GM19193 (cell line): ENCODE measurements around the gene IDUA.

Source experiments
- POLR2A ChIP-seq: IDR thresholded peaks from 4 replicates; pipeline ENCODE4 v1.6.1; 2011; ENCODE audit not compliant: insufficient read depth, insufficient read length; ENCODE audit errors: extremely low read depth

The IDUA gene

DNA sequence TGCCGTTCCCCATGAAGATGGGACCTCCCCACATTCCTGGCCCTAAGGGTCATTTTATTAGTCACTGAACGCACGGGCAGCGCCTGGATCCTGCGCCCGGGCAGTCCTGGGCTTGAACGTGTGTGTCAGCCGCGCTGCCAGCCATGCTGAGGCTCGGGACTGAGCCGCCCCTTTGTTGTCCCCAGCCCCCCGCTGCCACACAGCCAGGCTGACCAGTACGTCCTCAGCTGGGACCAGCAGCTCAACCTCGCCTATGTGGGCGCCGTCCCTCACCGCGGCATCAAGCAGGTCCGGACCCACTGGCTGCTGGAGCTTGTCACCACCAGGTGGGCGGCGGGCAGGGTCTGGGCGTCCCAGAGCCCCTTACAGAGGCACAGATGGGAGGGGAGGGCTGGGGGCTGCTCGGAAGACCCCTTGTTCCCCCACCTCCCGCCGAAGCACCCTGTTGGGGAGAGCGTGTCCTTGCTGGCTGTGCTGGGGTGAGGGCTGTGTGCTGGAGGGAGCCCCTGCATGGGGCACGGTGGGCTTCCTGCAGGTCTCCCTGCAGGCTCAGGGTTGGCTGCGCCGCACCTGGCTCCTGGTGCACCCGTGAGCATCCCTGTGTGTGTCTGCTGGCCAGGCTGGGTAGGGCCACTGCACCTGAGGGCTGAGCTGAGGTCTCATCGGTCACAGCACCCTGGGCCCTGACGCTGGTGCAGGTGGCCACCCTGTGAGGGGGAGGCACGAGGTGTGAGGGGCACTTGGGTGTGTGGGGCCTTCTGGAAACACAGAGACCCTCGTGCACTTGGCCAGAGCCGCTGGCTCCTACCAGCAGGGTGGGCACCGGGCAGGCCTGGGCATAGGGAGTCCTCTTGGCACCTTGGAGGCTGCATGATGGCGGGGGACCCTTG, 1.0 kb downstream of the IDUA start:
- no peak for TF ChIP-seq POLR2A

DNA sequence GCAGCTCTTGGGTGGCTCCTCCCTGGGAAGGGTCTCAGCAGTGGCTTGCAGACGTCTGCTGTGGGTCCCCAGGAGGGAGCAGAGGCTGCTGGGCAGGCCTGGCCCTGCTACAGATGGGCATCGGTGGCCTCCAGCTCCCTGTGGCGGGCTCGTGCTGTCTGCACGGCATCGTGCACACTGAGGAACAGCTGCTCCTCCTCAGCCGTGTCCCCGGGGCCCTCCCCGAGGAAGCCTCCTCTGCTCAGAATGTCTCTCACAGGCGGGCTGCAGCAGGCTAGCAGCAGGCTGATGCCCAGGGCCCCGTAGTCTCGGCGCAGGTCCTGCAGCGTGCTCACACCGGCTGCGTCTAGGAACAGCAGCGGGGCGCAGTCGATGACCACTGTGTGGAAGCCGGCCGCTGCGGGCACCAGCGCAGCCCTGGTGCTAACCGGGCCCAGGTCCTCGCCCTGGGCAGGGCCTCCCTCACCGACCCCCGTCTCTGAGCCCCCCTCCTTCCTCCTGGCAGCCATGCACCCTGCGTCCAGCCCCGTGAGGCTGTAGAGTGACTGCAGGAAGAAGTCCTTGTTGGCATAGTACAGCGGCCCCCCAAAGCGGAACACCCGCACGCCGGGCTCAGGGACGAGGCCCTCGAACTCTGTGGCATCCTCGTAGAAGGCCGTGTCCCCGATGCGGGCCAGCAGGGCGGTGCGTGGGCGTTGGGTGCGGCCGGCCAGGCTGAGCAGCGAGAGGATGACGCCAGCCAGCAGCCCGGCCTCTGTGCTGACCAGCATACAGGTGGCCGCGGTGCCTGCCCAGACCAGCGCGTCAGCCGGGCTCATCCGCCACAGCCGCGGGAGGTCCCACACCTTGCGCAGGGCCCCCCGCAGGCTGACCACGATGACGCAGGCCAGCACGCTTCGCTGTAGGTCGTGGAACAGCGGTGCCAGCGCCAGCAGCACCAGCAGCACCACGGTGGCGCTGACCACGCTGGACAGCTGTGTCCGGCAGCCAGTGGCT, 2.2 kb downstream of the IDUA start:
- no peak for TF ChIP-seq POLR2A

GRCh38 chr4:989722-990471, 3.1 kb downstream of the IDUA start:
- no peak for TF ChIP-seq POLR2A

DNA sequence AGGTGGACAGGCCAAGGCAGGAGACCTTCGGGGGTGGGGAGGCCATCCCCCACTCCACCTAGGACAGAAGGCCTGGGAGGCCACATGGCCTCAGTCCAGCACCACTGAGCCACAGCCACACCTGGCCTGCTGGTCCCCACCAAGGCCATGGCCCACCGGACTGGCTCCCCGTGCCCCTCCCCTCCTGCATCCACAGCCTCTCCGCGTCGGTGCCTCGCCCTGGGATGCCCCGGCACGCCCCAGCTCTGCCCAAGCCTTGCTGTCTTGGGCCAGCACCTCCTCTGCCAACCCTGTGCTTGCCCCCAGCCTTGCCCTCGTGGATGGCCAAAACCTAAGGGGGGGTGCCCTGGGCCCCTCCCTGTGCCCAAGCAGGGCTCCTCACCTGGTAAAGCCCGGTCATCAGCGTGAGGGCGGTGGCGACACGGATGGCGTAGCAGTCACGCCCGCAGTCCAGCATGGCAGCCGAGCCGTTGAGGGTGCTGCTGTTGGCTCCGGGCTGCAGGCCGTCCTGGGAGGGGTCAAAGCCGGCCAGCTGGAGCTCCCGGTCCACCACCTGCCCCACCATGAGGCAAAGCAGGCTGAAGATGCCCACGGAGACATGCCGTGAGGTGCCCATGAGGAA, 4.0 kb downstream of the IDUA start:
- no peak for TF ChIP-seq POLR2A

DNA sequence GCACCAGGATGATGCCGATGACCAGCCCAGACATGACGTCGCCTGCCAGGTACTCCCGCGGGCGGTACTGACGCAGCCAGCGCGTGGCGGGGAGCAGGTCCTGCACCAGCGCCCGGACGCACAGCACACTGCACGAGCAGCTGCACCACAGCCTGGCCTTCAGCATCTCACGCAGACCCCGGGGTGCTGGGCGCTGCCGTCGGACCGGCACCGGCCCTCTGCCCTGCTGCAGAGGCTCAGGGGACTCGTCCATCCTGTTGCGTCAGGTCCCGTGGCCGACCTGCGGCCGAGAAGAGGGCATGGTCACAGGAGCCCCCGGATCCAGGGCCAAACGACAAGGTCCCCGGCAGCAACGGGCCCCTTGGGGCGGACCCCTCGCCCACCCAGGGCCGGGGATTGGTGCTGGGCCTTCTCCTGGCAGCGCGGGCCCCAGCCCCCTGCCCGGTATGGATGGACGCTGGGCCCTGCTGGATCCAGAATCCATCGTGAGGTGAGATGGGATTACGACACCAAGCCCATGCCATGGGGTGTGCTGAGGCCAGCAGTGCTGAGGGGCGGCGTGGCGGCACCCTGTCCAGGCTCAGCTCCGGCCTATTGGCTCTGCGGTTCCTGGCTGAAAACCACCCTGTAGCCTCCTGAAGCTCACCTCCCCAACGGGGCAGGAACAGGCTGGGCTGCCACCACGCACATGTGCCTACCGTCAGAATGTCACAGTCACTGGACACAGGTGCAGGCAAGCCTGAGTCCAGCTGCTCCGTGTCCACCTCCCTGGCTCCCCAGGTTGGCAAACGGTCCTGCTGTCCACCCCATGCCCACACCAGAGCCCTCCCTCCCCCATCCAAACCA, 4.8 kb downstream of the IDUA start:
- no peak for TF ChIP-seq POLR2A

- TF ChIP-seq POLR2A, result no peak
Observed at GRCh38 chr4:992297-993110, 5.7 kb downstream of the IDUA start.

- TF ChIP-seq POLR2A, result no peak
Observed at GRCh38 chr4:993111-994029, 6.5 kb downstream of the IDUA start, which contains the start of gene SLC26A1. Gene SLC26A1 (minus strand): TSS chr4:993404. CDS start chr4:991703, 1,701 bp downstream.

GRCh38 chr4:995311-996026, 8.6 kb downstream of the IDUA start:
- TF ChIP-seq POLR2A, result no peak

DNA sequence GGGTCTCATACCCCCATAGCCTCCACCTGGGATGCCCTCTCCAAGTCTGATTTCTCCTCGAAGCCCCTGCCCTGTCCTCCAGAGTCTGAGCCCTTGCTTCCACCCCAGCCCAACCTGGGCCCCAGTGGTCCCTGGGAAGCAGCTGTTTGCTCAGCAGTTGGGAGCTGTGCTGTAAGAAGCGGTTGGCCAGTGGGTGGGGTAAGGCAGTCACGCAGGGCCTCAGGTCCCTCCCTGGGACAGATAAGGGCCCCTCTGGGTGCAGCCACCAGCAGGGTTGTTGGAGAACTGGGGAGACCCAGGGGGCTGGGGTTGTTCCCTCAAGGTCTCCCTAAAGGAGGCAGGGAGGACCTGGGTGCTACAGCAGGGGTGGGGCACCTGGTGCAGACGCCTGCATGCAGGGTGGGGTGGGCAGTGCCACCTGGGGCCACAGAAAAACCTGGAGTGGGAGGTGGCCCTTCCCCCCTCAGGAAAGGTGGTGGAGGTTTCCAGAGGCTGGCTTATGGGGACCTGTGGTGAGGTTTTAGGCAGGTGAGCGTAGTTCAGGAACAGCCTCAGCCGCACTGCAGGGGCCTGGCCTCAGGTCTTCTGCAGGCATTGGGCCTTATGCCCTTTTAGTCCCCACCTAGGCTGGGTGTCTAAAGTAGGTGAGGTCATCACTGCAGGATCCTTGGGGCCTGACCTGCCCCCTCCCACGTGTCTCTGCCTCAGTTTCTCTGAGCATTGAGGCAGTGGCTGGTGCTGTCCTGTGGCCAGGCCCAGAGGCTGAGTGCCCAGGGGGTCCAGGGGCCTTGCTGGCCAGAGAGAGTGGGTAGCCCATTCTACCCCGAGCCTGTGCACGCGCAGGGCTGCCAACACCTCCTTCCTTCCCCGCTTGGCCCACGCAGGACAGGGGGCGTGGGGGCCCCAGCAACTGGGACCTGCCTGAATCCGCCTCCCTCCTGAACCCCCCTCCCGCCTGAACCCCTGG, 9.5 kb downstream of the IDUA start:
- no peak for TF ChIP-seq POLR2A

DNA sequence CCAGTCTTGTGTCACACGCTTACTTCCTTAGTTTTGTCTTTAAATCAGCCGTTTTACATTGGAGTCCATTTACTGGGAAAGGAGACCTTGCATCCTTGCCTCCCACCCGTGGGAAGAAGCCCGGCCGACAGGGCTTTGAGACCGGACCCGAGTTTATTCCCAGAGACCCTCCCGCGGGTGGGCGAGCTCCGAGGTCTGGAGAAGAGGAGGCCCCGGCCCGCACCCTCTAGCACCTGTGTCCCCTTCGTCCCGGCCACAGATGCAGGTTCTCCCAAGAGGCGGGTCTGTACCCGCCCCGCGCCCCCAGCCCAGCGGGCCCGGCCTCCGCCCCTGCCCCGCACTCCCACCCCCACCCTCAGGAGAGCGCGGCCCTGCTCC, 10.1 kb downstream of the IDUA start:
- no peak for TF ChIP-seq POLR2A
